GM23338 (cell line): ENCODE data around the gene GET3. TPM values are rescaled to one million over a fixed set of nuclear protein-coding genes. Genes with fewer than 3 reads are reported as not detected.

Source experiments
- ATAC-seq: fragments of 200-7000 bp; cut with Tn5 transposase; 3 replicates; pipeline ENCODE4 v1.9.1; 2020
- DNase-seq: peaks from one replicate; pipeline ENCODE4 v3.0.0-alpha.2; 2015; ENCODE audit warnings: low spot score
- H2AFZ ChIP-seq: fragments of 200-600 bp; sonication (generic); 2 replicates; pipeline ENCODE4 v1.8.0; 2016; ENCODE audit warnings: antibody characterized with exemption, mild to moderate bottlenecking, moderate library complexity
- H3F3A ChIP-seq: fragments of 200-600 bp; sonication (generic); replicated peaks from 2 replicates; pipeline ENCODE4 v1.8.0; 2017; ENCODE audit warnings: antibody characterized with exemption, mixed run types, low read depth
- H3K27ac ChIP-seq: fragments of 200-600 bp; sonication (generic); 2 replicates; pipeline ENCODE4 v1.6.1; 2016; ENCODE audit warnings: low read depth
- H3K27me3 ChIP-seq: fragments of 200-600 bp; sonication (generic); 2 replicates; pipeline ENCODE4 v1.8.0; 2016; ENCODE audit warnings: mild to moderate bottlenecking, mixed run types, moderate library complexity; ENCODE audit not compliant: insufficient read depth
- H3K36me3 ChIP-seq: fragments of 200-600 bp; sonication (generic); 2 replicates; pipeline ENCODE4 v1.8.0; 2016; ENCODE audit warnings: mild to moderate bottlenecking; ENCODE audit not compliant: insufficient read depth
- H3K4me1 ChIP-seq: fragments of 200-600 bp; sonication (generic); 2 replicates; pipeline ENCODE4 v1.8.0; 2016; ENCODE audit warnings: mild to moderate bottlenecking, moderate library complexity; ENCODE audit not compliant: insufficient read depth
- H3K4me2 ChIP-seq: fragments of 200-600 bp; sonication (generic); 2 replicates; pipeline ENCODE4 v1.7.1; 2017; ENCODE audit warnings: mixed run types
- H3K4me3 ChIP-seq: fragments of 200-600 bp; sonication (generic); 2 replicates; pipeline ENCODE4 v1.6.1; 2016; ENCODE audit warnings: mixed run types
- H3K79me2 ChIP-seq: fragments of 200-600 bp; sonication (generic); replicated peaks from 2 replicates; pipeline ENCODE4 v1.8.0; 2017; ENCODE audit warnings: mild to moderate bottlenecking; ENCODE audit not compliant: insufficient read depth
- H3K9me2 ChIP-seq: fragments of 200-600 bp; sonication (generic); 2 replicates; pipeline ENCODE4 v1.8.0; 2017; ENCODE audit not compliant: insufficient read depth
- H4K20me1 ChIP-seq: fragments of 200-600 bp; sonication (generic); replicated peaks from 2 replicates; pipeline ENCODE4 v1.8.0; 2017; ENCODE audit warnings: mild to moderate bottlenecking; ENCODE audit not compliant: insufficient read depth
- H3K27ac Mint-ChIP-seq: 2 replicates; pipeline ENCODE4 v1.8.0; 2020; ENCODE audit warnings: inconsistent platforms, mild to moderate bottlenecking, moderate library complexity, mixed read lengths
- H3K27me3 Mint-ChIP-seq: 3 replicates; pipeline ENCODE4 v1.8.0; 2022; ENCODE audit warnings: low read depth, mild to moderate bottlenecking, moderate library complexity, mixed read lengths, inconsistent platforms; ENCODE audit not compliant: insufficient read depth, poor library complexity
- H3K36me3 Mint-ChIP-seq: 3 replicates; pipeline ENCODE4 v1.8.0; 2021; ENCODE audit warnings: low read depth, mild to moderate bottlenecking, inconsistent platforms, moderate library complexity, mixed read lengths
- H3K4me1 Mint-ChIP-seq: 3 replicates; pipeline ENCODE4 v1.8.0; 2020; ENCODE audit warnings: mild to moderate bottlenecking, inconsistent platforms, mixed read lengths
- H3K4me3 Mint-ChIP-seq: 3 replicates; pipeline ENCODE4 v1.8.0; 2021; ENCODE audit warnings: moderate library complexity, mild to moderate bottlenecking, inconsistent platforms, mixed read lengths
- H3K9me3 Mint-ChIP-seq: 3 replicates; pipeline ENCODE4 v1.8.0; 2020; ENCODE audit warnings: moderate library complexity, mild to moderate bottlenecking, inconsistent platforms, mixed read lengths
- CREB1 ChIP-seq: fragments of 250-450 bp; sonication (Bioruptor Pico); IDR thresholded peaks from 2 replicates; pipeline ENCODE4 v1.5.0; 2020; ENCODE audit warnings: low read depth, mild to moderate bottlenecking, moderate library complexity
- CTCF ChIP-seq, 2 experiments: fragments of 200-600 bp in 1 of 2; sonication (generic) in 1 of 2; conservative IDR thresholded peaks; 2 replicates each; pipeline versions ENCODE4 v1.5.1 to v1.6.1; 2016 to 2017; ENCODE audit warnings: antibody characterized with exemption in 2 of 2, low read depth in 2 of 2, mild to moderate bottlenecking in 2 of 2, moderate library complexity in 1 of 2
- ETS1 ChIP-seq: IDR thresholded peaks from 2 replicates; pipeline ENCODE4 v1.6.1; 2016; ENCODE audit warnings: antibody characterized with exemption
- EZH2 ChIP-seq: fragments of 200-600 bp; sonication (generic); IDR thresholded peaks from one replicate; pipeline ENCODE4 v1.8.0; 2017; ENCODE audit warnings: antibody characterized with exemption, mild to moderate bottlenecking, low read depth; ENCODE audit not compliant: unreplicated experiment
- EZH2phosphoT487 ChIP-seq: fragments of 200-600 bp; sonication (generic); IDR thresholded peaks from one replicate; pipeline ENCODE4 v1.8.1; 2018; ENCODE audit warnings: antibody characterized with exemption; ENCODE audit not compliant: unreplicated experiment
- JUNB ChIP-seq: IDR thresholded peaks from one replicate; pipeline ENCODE4 v1.6.1; 2016; ENCODE audit warnings: antibody characterized with exemption; ENCODE audit not compliant: unreplicated experiment
- NANOG ChIP-seq: IDR thresholded peaks from 2 replicates; pipeline ENCODE4 v1.6.1; 2016; ENCODE audit warnings: antibody characterized with exemption, borderline replicate concordance
- POLR2AphosphoS5 ChIP-seq: IDR thresholded peaks from 2 replicates; pipeline ENCODE4 v1.6.1; 2016; ENCODE audit warnings: antibody characterized with exemption, low read depth
- REST ChIP-seq: IDR thresholded peaks from one replicate; pipeline ENCODE4 v1.6.1; 2018; ENCODE audit warnings: antibody characterized with exemption; ENCODE audit not compliant: unreplicated experiment
- STAT1 ChIP-seq: IDR thresholded peaks from one replicate; pipeline ENCODE4 v1.6.1; 2016; ENCODE audit warnings: antibody characterized with exemption; ENCODE audit not compliant: unreplicated experiment
- ZNF114 ChIP-seq: fragments of 250-450 bp; sonication (Bioruptor Pico); IDR thresholded peaks from 2 replicates; pipeline ENCODE4 v1.5.0; 2020; ENCODE audit warnings: mild to moderate bottlenecking, moderate library complexity
- ZNF331 ChIP-seq: fragments of 250-450 bp; sonication (Bioruptor Pico); IDR thresholded peaks from 2 replicates; pipeline ENCODE4 v1.5.0; 2020; ENCODE audit warnings: low read depth, mild to moderate bottlenecking, moderate library complexity
- ZNF462 ChIP-seq: fragments of 250-450 bp; sonication (Bioruptor Pico); IDR thresholded peaks from 2 replicates; pipeline ENCODE4 v1.5.0; 2020; ENCODE audit warnings: mild to moderate bottlenecking, moderate library complexity
- polyA plus RNA-seq: library from polyadenylated mRNA; unstranded; fragments of >200 nt; fragmentation: Nextera tagmentation; extraction: Ambion mirVana; gene quantifications from 2 replicates; pipeline ENCODE4 v1.2.1, GENCODE V29; 2016
- total RNA-seq: library from RNA; depleted of rRNA; stranded (reverse); fragments of >200 nt; shearing (Covaris generic); gene quantifications from 2 replicates; pipeline ENCODE4 v1.2.3, GENCODE V29; 2014

Gene GET3
- total and polyA plus RNA-seq, 2 experiments from 2014 or later = 90.4 to 109 TPM

- H3K27me3 ChIP-seq = no peaks in the 10 kb centered on the region
- peak overlapping the region; percentile 83 for H3K4me3 ChIP-seq
- no peaks in the 10 kb centered on the region for H3K9me2 ChIP-seq
- H3K4me3 Mint-ChIP-seq = peak overlapping the region; percentile 84
- H3K4me1 Mint-ChIP-seq = peaks cover 26% of the 10 kb centered on the region
- ATAC-seq = no peak
- peaks cover 5% of the 10 kb centered on the region for H3K36me3 Mint-ChIP-seq
- no peaks in the 10 kb centered on the region for H3K9me3 Mint-ChIP-seq
- TF ChIP-seq JUNB (no peak), ZNF114 (CRISPR knock-in tag) (no peak), NANOG (no peak), ZNF331 (no peak), ETS1 (no peak), POLR2AphosphoS5 (no peak), CREB1 (CRISPR knock-in tag) (no peak), REST (peak; percentile 5), EZH2 (no peak), ZNF462 (CRISPR knock-in tag) (no peak), CTCF (conservative IDR thresholded peaks at IDR 0.05; ENCODE audit: low read depth in 2 of 2) (peak; percentile 17 to 37; a peak in 3 of 4 replicates), STAT1 (no peak), EZH2phosphoT487 (no peak)
- peak overlapping the region; percentile 98 for H3K4me2 ChIP-seq
- H3F3A ChIP-seq = peaks cover 37% of the 10 kb centered on the region
- peaks cover 25% of the 10 kb centered on the region for H3K4me1 ChIP-seq
- peak overlapping the region; percentile 19; the same call in 1 of the 2 replicates for H2AFZ ChIP-seq
- H4K20me1 ChIP-seq = no peaks in the 10 kb centered on the region
- peak overlapping the region; percentile 79 for H3K27ac ChIP-seq
- H3K27ac Mint-ChIP-seq = no peak overlapping the region; the same call in 1 of the 2 replicates
- peaks cover 12% of the 10 kb centered on the region for H3K27me3 Mint-ChIP-seq
- DNase-seq = peak; percentile 46
- H3K79me2 ChIP-seq = no peaks in the 10 kb centered on the region
- 0 out of 2 replicates have a peak, but pooled peaks cover 2% of the 10 kb centered on the region for H3K36me3 ChIP-seq
These were observed 42.1 kb downstream of the GET3 start for GRCh38 chr19:12779162-12779993.
